ENCODE measurements around the gene TJP1. TPM values are rescaled to one million over a fixed set of nuclear protein-coding genes. Genes with fewer than 3 reads are reported as not detected.

Gene TJP1
- total and polyA plus RNA-seq, 2 of the 8 experiments (the other 6 are each of a cell fraction or from before 2014, with no cell fraction given), result 46.3 to 138 TPM

DNA sequence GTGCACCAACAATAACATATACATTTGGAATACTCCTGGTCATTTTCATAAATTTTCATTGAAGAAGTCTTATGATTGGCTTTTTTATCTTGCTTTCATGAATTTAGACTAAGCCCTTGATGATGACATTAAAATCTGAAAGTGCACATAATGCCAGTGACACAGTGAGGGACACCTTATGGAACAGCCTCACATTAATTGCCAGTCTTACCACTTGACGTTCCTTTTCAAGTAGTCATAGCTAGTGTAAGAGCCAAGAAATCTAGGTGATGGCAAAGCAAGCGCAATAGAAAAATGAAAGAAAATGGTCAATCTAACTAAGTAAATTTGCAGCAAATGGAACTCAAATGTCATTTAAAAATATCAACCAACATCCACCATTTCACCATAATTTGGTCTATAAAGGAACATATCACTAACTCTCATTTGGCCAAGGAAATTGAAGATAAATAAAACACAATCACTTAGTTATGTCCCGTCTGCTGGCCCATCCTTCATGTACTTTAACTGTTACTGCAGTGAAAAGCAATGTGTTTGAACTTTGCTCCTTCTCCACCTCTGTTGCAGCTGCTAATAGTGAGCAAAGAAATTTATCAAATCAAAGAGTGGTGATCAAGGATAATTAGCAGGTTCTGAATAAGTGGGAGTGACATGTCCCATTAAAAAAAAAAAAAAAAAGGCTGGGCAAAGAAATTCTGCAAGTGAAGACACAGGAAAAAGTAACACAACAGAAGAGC is 110.0 kb downstream of the TJP1 start (continued):
- TF ChIP-seq JUND (IDR thresholded peaks at IDR 0.05; ENCODE audit: low read length) (no peak), TAF1 (IDR thresholded peaks at IDR 0.05; ENCODE audit: low read depth, low read length) (no peak), SIX5 (IDR thresholded peaks at IDR 0.05; ENCODE audit: low read depth, low read length) (no peak), SRF (IDR thresholded peaks at IDR 0.05; ENCODE audit: low read depth, low read length) (no peak), RAD21 (IDR thresholded peaks at IDR 0.05 in 1 of 2, conservative IDR thresholded peaks at IDR 0.05 in 1 of 2; ENCODE audit: low read depth in 2 of 2, low read length in 2 of 2) (no peak), HDAC6 (IDR thresholded peaks at IDR 0.05; ENCODE audit: low read depth, low read length) (no peak), TCF12 (IDR thresholded peaks at IDR 0.05; ENCODE audit: low read depth, low read length) (no peak), SIRT6 (IDR thresholded peaks at IDR 0.05; ENCODE audit: low read length) (no peak)
- TF ChIP-seq, protein P1, sequence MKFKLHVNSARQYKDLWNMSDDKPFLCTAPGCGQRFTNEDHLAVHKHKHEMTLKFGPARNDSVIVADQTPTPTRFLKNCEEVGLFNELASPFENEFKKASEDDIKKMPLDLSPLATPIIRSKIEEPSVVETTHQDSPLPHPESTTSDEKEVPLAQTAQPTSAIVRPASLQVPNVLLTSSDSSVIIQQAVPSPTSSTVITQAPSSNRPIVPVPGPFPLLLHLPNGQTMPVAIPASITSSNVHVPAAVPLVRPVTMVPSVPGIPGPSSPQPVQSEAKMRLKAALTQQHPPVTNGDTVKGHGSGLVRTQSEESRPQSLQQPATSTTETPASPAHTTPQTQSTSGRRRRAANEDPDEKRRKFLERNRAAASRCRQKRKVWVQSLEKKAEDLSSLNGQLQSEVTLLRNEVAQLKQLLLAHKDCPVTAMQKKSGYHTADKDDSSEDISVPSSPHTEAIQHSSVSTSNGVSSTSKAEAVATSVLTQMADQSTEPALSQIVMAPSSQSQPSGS (IDR thresholded peaks at IDR 0.05; ENCODE audit: low read length), result no peak
